SU-DHL-6 (cell line): ENCODE measurements around the gene NTN4.
"Not testable (repeated sequence)": the region's sequence is repeated elsewhere in the genome, so short reads cannot be mapped to it uniquely, and the experiment has no call there.

Source experiments
- H2AFZ ChIP-seq: fragments of 200-600 bp; sonication (generic); 2 replicates; pipeline ENCODE4 v1.6.1; 2014; ENCODE audit warnings: low read depth, mild to moderate bottlenecking, moderate library complexity, mixed read lengths, antibody characterized with exemption, low read length; ENCODE audit not compliant: severe bottlenecking
- H3F3A ChIP-seq: fragments of 200-600 bp; shearing (Covaris generic); 2 replicates; pipeline ENCODE4 v1.6.0; 2016; ENCODE audit warnings: antibody characterized with exemption, mild to moderate bottlenecking; ENCODE audit not compliant: insufficient read depth
- H3K27ac ChIP-seq: fragments of 200-600 bp; sonication (generic); 2 replicates; pipeline ENCODE4 v1.5.1; 2016; ENCODE audit warnings: low read depth, mild to moderate bottlenecking, low read length, moderate library complexity, mixed read lengths
- H3K27me3 ChIP-seq: fragments of 200-600 bp; sonication (generic), shearing (Covaris generic); 2 replicates; pipeline ENCODE4 v1.6.0; 2014; ENCODE audit warnings: mild to moderate bottlenecking, low read length
- H3K36me3 ChIP-seq: fragments of 200-600 bp; sonication (generic); 2 replicates; pipeline ENCODE4 v1.6.1; 2014; ENCODE audit warnings: mild to moderate bottlenecking, low read length, mixed read lengths
- H3K4me2 ChIP-seq: fragments of 300-600, 200-600 bp; shearing (Covaris generic), sonication (generic); 2 replicates; pipeline ENCODE4 v1.6.0; 2014; ENCODE audit warnings: low read length, low read depth, mild to moderate bottlenecking; ENCODE audit not compliant: poor library complexity, severe bottlenecking
- H3K4me3 ChIP-seq: fragments of 200-600 bp; sonication (generic); 2 replicates; pipeline ENCODE4 v1.5.1; 2014; ENCODE audit warnings: antibody characterized with exemption, low read length, mild to moderate bottlenecking, mixed read lengths; ENCODE audit not compliant: insufficient read depth, poor library complexity, severe bottlenecking
- H3K79me2 ChIP-seq: fragments of 200-600 bp; sonication (generic); 2 replicates; pipeline ENCODE4 v1.6.1; 2014; ENCODE audit warnings: mild to moderate bottlenecking, low read length, moderate library complexity; ENCODE audit not compliant: insufficient read depth
- H3K9ac ChIP-seq: fragments of 200-600 bp; sonication (generic); 2 replicates; pipeline ENCODE4 v1.7.0; 2014; ENCODE audit warnings: mild to moderate bottlenecking, low read length
- H3K9me2 ChIP-seq: fragments of 200-600 bp; sonication (generic); replicated peaks from 2 replicates; pipeline ENCODE4 v1.6.1; 2014; ENCODE audit warnings: low read length; ENCODE audit not compliant: insufficient read depth
- H3K9me3 ChIP-seq: fragments of 200-600 bp; sonication (generic); 2 replicates; pipeline ENCODE4 v1.6.1; 2014; ENCODE audit warnings: low read length, mixed read lengths; ENCODE audit not compliant: insufficient read depth
- H4K20me1 ChIP-seq: fragments of 200-600 bp; sonication (generic); 2 replicates; pipeline ENCODE4 v1.6.1; 2014; ENCODE audit warnings: low read depth, mild to moderate bottlenecking, antibody characterized with exemption, low read length, moderate library complexity, mixed read lengths
- EZH2phosphoT487 ChIP-seq: fragments of 200-600 bp; sonication (generic), shearing (Covaris generic); conservative IDR thresholded peaks from 2 replicates; pipeline ENCODE4 v1.6.1; 2018; ENCODE audit warnings: mild to moderate bottlenecking, antibody characterized with exemption, low read length, moderate library complexity, mixed read lengths
- TF ChIP-seq, protein P1 (sequence below): fragments of 200-600 bp; sonication (generic); IDR thresholded peaks from one replicate; pipeline ENCODE4 v1.5.1; 2017; ENCODE audit warnings: antibody characterized with exemption, mild to moderate bottlenecking, low read length, moderate library complexity; ENCODE audit not compliant: insufficient read depth, poor library complexity, severe bottlenecking

NTN4 gene

DNA sequence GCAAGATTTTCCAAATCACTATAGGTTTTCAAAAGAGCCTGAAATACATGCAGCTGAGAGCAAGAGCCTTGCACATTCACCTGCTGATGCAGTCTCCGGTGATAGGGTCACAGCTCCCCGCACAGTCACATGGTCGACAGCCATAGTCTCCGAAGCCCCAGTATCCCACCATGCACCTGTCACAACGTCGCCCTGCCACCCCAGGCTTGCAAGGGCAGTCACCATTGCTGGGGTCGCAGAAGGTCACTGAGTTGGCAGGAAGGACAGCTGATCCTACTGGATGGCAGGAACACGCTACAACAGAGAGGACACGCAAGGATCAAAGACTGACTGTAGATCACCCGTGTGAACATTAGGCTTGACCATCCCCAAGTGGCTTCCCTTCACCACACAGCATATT is 107.1 kb downstream of the NTN4 start:
- H3K4me3 ChIP-seq = no peak overlapping the region
- no peaks in the 10 kb centered on the region for H3F3A ChIP-seq
- no peaks in the 10 kb centered on the region for H3K36me3 ChIP-seq
- H3K9me3 ChIP-seq = no peaks in the 10 kb centered on the region
- H3K9ac ChIP-seq = no peak overlapping the region
- no peaks in the 10 kb centered on the region for H3K79me2 ChIP-seq
- H3K27me3 ChIP-seq = no peaks in the 10 kb centered on the region
- H3K4me2 ChIP-seq = no peak overlapping the region
- no peaks in the 10 kb centered on the region for H4K20me1 ChIP-seq
- TF ChIP-seq, protein P1, sequence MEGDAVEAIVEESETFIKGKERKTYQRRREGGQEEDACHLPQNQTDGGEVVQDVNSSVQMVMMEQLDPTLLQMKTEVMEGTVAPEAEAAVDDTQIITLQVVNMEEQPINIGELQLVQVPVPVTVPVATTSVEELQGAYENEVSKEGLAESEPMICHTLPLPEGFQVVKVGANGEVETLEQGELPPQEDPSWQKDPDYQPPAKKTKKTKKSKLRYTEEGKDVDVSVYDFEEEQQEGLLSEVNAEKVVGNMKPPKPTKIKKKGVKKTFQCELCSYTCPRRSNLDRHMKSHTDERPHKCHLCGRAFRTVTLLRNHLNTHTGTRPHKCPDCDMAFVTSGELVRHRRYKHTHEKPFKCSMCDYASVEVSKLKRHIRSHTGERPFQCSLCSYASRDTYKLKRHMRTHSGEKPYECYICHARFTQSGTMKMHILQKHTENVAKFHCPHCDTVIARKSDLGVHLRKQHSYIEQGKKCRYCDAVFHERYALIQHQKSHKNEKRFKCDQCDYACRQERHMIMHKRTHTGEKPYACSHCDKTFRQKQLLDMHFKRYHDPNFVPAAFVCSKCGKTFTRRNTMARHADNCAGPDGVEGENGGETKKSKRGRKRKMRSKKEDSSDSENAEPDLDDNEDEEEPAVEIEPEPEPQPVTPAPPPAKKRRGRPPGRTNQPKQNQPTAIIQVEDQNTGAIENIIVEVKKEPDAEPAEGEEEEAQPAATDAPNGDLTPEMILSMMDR = no peak
- TF ChIP-seq EZH2phosphoT487 = no peak
- H2AFZ ChIP-seq = no peak overlapping the region
- H3K27ac ChIP-seq = no peak overlapping the region
- H3K9me2 ChIP-seq = no peaks in the 10 kb centered on the region

DNA sequence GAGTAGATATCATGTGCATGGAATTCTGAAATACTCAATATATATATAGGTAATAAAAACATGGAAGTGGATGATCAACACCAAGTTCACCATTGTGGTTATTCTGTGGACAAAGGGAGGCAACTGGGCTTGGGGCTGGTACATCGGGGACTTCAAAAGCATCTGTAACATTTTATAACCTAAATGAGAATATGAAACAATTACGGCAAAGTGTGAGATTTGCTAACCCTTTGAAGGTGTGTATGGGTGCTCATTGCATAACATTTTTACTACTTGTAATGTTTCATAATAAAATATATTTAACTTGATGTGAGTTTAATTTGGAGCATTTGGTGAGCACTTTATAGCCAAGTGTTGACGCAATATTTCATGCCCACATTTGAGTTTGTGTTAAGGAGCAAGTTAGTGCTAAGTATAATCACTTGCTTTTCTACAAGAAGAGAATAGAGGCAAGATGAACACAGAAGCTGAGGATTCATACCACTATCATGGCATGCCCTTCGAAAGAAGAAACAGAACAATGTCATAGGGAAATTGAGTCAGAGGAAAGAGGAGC is 109.3 kb downstream of the NTN4 start:
- H3K4me2 ChIP-seq = no peak overlapping the region
- H3K4me3 ChIP-seq = no peak overlapping the region
- no peaks in the 10 kb centered on the region for H3K36me3 ChIP-seq
- H3K79me2 ChIP-seq = no peaks in the 10 kb centered on the region
- H2AFZ ChIP-seq = no peak overlapping the region
- no peaks in the 10 kb centered on the region for H4K20me1 ChIP-seq
- H3K9ac ChIP-seq = no peak overlapping the region
- H3K9me3 ChIP-seq = no peaks in the 10 kb centered on the region
- H3K27me3 ChIP-seq = no peaks in the 10 kb centered on the region
- no peak for TF ChIP-seq EZH2phosphoT487
- TF ChIP-seq, protein P1 = no peak
- H3F3A ChIP-seq = no peaks in the 10 kb centered on the region
- H3K9me2 ChIP-seq = no peaks in the 10 kb centered on the region
- no peak overlapping the region for H3K27ac ChIP-seq

DNA sequence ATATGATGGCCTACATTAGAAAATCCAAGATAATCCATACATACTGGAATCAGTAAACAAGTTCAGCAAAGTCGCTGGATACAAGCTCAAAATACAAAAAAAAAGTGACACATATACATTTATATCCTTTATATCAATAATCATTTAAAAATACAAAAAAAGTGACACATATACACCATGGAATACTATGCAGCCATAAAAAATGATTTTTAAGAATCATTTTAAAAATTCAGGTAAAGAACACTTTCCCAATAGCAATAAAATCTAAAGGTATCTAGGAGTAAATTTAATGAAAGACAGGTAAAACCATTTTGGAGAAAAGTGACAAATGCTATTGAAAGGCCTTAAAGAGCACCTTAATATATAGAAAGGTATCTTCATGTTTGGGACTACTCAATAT is 111.9 kb downstream of the NTN4 start:
- Histone ChIP-seq H2AFZ (no peak overlapping the region), H3F3A (no peaks in the 10 kb centered on the region), H3K27me3 (no peaks in the 10 kb centered on the region), H3K4me3 (no peak overlapping the region), H3K79me2 (no peaks in the 10 kb centered on the region), H3K9me2 (no peaks in the 10 kb centered on the region), H4K20me1 (no peaks in the 10 kb centered on the region), H3K36me3 (no peaks in the 10 kb centered on the region), H3K4me2 (no peak overlapping the region), H3K9me3 (no peaks in the 10 kb centered on the region), H3K27ac (no peak overlapping the region), H3K9ac (no peak overlapping the region)
- no peak for TF ChIP-seq EZH2phosphoT487
- TF ChIP-seq, protein P1 = no peak

DNA sequence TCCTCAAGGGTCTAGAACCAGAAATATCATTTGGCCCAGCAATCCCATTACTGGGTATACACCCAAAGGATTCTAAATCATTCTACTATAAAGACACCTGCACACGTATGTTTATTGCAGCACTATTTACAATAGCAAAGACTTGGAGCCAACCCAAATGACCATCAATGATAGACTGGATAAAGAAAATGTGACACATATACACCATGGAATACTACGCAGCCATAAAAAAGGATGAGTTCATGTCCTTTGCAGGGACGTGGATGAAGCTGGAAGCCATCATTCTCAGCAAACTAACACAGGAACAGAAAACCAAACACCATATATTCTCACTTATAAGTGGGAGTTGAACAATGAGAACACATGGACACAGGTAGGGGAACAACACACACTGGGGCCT is 112.8 kb downstream of the NTN4 start:
- H3K36me3 ChIP-seq, H3K4me3 ChIP-seq, H2AFZ ChIP-seq, H3K27me3 ChIP-seq, H3K9ac ChIP-seq, H3K27ac ChIP-seq, H4K20me1 ChIP-seq, H3F3A ChIP-seq, H3K79me2 ChIP-seq, H3K9me3 ChIP-seq, H3K9me2 ChIP-seq, H3K4me2 ChIP-seq: not testable (repeated sequence)
